ENCODE data around the gene INPP4B. TPM values are rescaled to one million over a fixed set of nuclear protein-coding genes. Genes with fewer than 3 reads are reported as not detected.
A peak's percentile ranks its signal among the peaks of the same experiment; 100 is the strongest.

INPP4B gene
- total and polyA plus RNA-seq, 2 donors (not counting 1 experiment from before 2014, with no cell fraction given), result 19.7 to 22.2 TPM

DNA sequence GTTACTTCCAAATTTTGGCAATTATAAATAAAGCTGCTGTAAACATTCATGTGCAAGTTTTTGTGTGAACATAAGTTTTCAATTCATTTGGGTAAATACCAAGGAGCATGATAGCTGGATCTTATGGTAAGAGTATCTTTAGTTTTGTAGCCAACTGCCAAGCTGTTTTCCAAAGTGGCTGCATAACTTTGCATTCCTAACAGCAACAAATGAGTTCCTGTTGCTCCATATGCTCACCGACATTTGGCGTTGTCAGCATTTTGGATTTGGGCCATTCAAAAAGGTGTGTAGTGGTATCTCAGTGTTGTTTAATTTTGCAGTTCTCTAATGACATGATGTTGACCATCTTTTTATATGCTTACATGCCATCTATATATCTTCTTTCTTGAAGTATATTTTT lies 208.5 kb downstream of the INPP4B start:
- no peaks in the 10 kb centered on the region for H4K20me1 ChIP-seq (ENCODE audit: control insufficient read depth, extremely low read depth, insufficient read depth, low read length)
- no peaks in the 10 kb centered on the region for H3K79me2 ChIP-seq (ENCODE audit: control insufficient read depth, insufficient read depth, low read length)
- no peaks in the 10 kb centered on the region for H3K27me3 ChIP-seq (ENCODE audit: control insufficient read depth, insufficient read depth, low read length)
- H3K4me1 ChIP-seq (ENCODE audit: control insufficient read depth, extremely low read depth, insufficient read depth, low read length), result no peaks in the 10 kb centered on the region
- no peak overlapping the region for H3K9ac ChIP-seq (ENCODE audit: insufficient read depth, low read length)
- DNase-seq (ENCODE audit: low read depth in 2 of 2), result no peak
- TF ChIP-seq EZH2 (IDR thresholded peaks at IDR 0.05; ENCODE audit: low read length, missing control alignments), result no peak
- TF ChIP-seq CTCF (conservative IDR thresholded peaks at IDR 0.05 in 1 of 2, IDR thresholded peaks at IDR 0.05 in 1 of 2; ENCODE audit: low read depth in 1 of 2, low read length in 2 of 2), result no peak
- H3K4me3 ChIP-seq (replicated peaks in 1 of 4; ENCODE audit: control extremely low read depth in 1 of 4, insufficient read depth in 1 of 4, low read depth in 3 of 4, low read length in 4 of 4), result no peak overlapping the region
- no peak overlapping the region for H3K27ac ChIP-seq (ENCODE audit: insufficient read depth, low read length)
- no peak overlapping the region for H3K4me2 ChIP-seq (ENCODE audit: extremely low read depth, insufficient read depth, low read length)
- H3K36me3 ChIP-seq (ENCODE audit: control insufficient read depth, insufficient read depth, low read length), result no peaks in the 10 kb centered on the region
- no peak overlapping the region for H2AFZ ChIP-seq (ENCODE audit: low read length)
- no peaks in the 10 kb centered on the region for H3K9me3 ChIP-seq (ENCODE audit: control insufficient read depth, insufficient read depth, low read depth, low read length)

DNA sequence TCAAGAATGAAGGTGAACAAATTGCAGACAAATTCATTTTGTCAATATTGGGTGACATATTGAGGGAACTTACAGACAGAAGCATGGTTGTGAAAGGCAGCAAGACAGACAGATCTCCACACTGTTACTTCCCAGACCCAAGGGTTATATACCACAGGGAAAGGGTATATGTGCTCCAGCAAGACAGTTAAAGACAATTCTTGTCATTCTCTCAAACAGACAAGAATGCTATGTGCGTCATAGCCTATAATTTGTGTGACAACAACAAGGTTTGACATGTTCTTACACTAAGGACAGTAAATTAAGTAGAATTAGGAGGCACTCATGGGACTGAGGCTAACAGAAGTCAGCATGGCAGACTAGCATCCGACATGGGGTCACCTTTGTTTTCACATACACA lies 214.3 kb downstream of the INPP4B start:
- H3K36me3 ChIP-seq (ENCODE audit: control insufficient read depth, insufficient read depth, low read length), result no peaks in the 10 kb centered on the region
- H3K4me3 ChIP-seq (replicated peaks in 1 of 4; ENCODE audit: control extremely low read depth in 1 of 4, insufficient read depth in 1 of 4, low read depth in 3 of 4, low read length in 4 of 4), result no peak overlapping the region
- no peak overlapping the region for H3K9ac ChIP-seq (ENCODE audit: insufficient read depth, low read length)
- H3K27me3 ChIP-seq (ENCODE audit: control insufficient read depth, insufficient read depth, low read length), result no peaks in the 10 kb centered on the region
- H3K4me2 ChIP-seq (ENCODE audit: extremely low read depth, insufficient read depth, low read length), result no peak overlapping the region
- no peaks in the 10 kb centered on the region for H4K20me1 ChIP-seq (ENCODE audit: control insufficient read depth, extremely low read depth, insufficient read depth, low read length)
- H2AFZ ChIP-seq (ENCODE audit: low read length), result no peak overlapping the region
- no peaks in the 10 kb centered on the region for H3K4me1 ChIP-seq (ENCODE audit: control insufficient read depth, extremely low read depth, insufficient read depth, low read length)
- H3K27ac ChIP-seq (ENCODE audit: insufficient read depth, low read length), result no peak overlapping the region
- DNase-seq (ENCODE audit: low read depth in 2 of 2), result no peak
- TF ChIP-seq CTCF (conservative IDR thresholded peaks at IDR 0.05 in 1 of 2, IDR thresholded peaks at IDR 0.05 in 1 of 2; ENCODE audit: low read depth in 1 of 2, low read length in 2 of 2) (no peak), EZH2 (IDR thresholded peaks at IDR 0.05; ENCODE audit: low read length, missing control alignments) (no peak)
- H3K9me3 ChIP-seq (ENCODE audit: control insufficient read depth, insufficient read depth, low read depth, low read length), result no peaks in the 10 kb centered on the region
- no peaks in the 10 kb centered on the region for H3K79me2 ChIP-seq (ENCODE audit: control insufficient read depth, insufficient read depth, low read length)

GRCh38 chr4:142615324-142615665 lies 230.8 kb downstream of the INPP4B start:
- H3K36me3 ChIP-seq (ENCODE audit: control insufficient read depth, insufficient read depth, low read length), result no peaks in the 10 kb centered on the region
- peak overlapping the region; percentile 50 for H3K27ac ChIP-seq (ENCODE audit: insufficient read depth, low read length)
- TF ChIP-seq CTCF (conservative IDR thresholded peaks at IDR 0.05 in 1 of 2, IDR thresholded peaks at IDR 0.05 in 1 of 2; ENCODE audit: low read depth in 1 of 2, low read length in 2 of 2), result no peak
- no peak for TF ChIP-seq EZH2 (IDR thresholded peaks at IDR 0.05; ENCODE audit: low read length, missing control alignments)
- DNase-seq (ENCODE audit: low read depth in 2 of 2), result peak; percentile 36 to 85
- H3K9ac ChIP-seq (ENCODE audit: insufficient read depth, low read length), result no peak overlapping the region
- no peaks in the 10 kb centered on the region for H3K9me3 ChIP-seq (ENCODE audit: control insufficient read depth, insufficient read depth, low read depth, low read length)
- H3K79me2 ChIP-seq (ENCODE audit: control insufficient read depth, insufficient read depth, low read length), result no peaks in the 10 kb centered on the region
- no peak overlapping the region for H2AFZ ChIP-seq (ENCODE audit: low read length)
- no peak overlapping the region for H3K4me2 ChIP-seq (ENCODE audit: extremely low read depth, insufficient read depth, low read length)
- H3K4me1 ChIP-seq (ENCODE audit: control insufficient read depth, extremely low read depth, insufficient read depth, low read length), result peaks cover 2% of the 10 kb centered on the region
- H4K20me1 ChIP-seq (ENCODE audit: control insufficient read depth, extremely low read depth, insufficient read depth, low read length), result no peaks in the 10 kb centered on the region
- no peak overlapping the region for H3K4me3 ChIP-seq (replicated peaks in 1 of 4; ENCODE audit: control extremely low read depth in 1 of 4, insufficient read depth in 1 of 4, low read depth in 3 of 4, low read length in 4 of 4)
- H3K27me3 ChIP-seq (ENCODE audit: control insufficient read depth, insufficient read depth, low read length), result no peaks in the 10 kb centered on the region

Measured in fibroblast of lung (primary cell).